CD14-positive monocyte (primary cell): Measurements from ENCODE around the gene RNF157. TPM values are rescaled to one million over a fixed set of nuclear protein-coding genes. Genes with fewer than 3 reads are reported as not detected.

Experiments used
- DNase-seq, 3 donors: peaks; one replicate each; pipeline ENCODE4 v3.0.0-alpha.2; 2011 to 2022
- H2AFZ ChIP-seq: 2 replicates; pipeline ENCODE4 v1.6.0; 2012; ENCODE audit warnings: mild to moderate bottlenecking, low read depth, low read length, inconsistent platforms; ENCODE audit not compliant: insufficient read depth, poor library complexity, severe bottlenecking
- H3K27ac ChIP-seq, 2 donors: 1 replicate in 1 of 2; 2 replicates in 1 of 2; pipeline ENCODE4 v1.5.1; 2012 to 2013; ENCODE audit warnings: low read length in 2 of 2, control low read depth in 1 of 2, inconsistent platforms in 1 of 2, low read depth in 1 of 2, mild to moderate bottlenecking in 1 of 2
- H3K27me3 ChIP-seq, 2 donors: one replicate each; pipeline versions ENCODE4 v1.6.0 to v1.6.1; 2011 to 2013; ENCODE audit warnings: low read length in 2 of 2; ENCODE audit not compliant: control insufficient read depth in 2 of 2, insufficient read depth in 2 of 2
- H3K36me3 ChIP-seq, 2 donors: replicated peaks in 1 of 2; 1 replicate in 1 of 2; 2 replicates in 1 of 2; pipeline versions ENCODE4 v1.5.1 to v1.6.1; 2012 to 2013; ENCODE audit warnings: low read length in 2 of 2, control low read depth in 1 of 2, inconsistent platforms in 1 of 2, mild to moderate bottlenecking in 1 of 2; ENCODE audit not compliant: insufficient read depth in 2 of 2, control insufficient read depth in 1 of 2
- H3K4me1 ChIP-seq, 2 donors: 1 replicate in 1 of 2; 2 replicates in 1 of 2; pipeline versions ENCODE4 v1.5.1 to v1.6.1; 2012 to 2013; ENCODE audit warnings: low read length in 2 of 2, control low read depth in 1 of 2, inconsistent platforms in 1 of 2, mild to moderate bottlenecking in 1 of 2, moderate library complexity in 1 of 2; ENCODE audit not compliant: insufficient read depth in 2 of 2, control insufficient read depth in 1 of 2
- H3K4me2 ChIP-seq: replicated peaks from 2 replicates; pipeline ENCODE3; 2012; ENCODE audit warnings: low read length, moderate library complexity, mild to moderate bottlenecking; ENCODE audit not compliant: poor library complexity, severe bottlenecking; ENCODE audit errors: extremely low read depth
- H3K4me3 ChIP-seq, 3 experiments: fragments of 200-600 bp in 1 of 3; sonication (generic) in 1 of 3; replicated peaks in 1 of 3; 1 replicate in 2 of 3; 2 replicates in 1 of 3; pipeline ENCODE4 v1.5.1; 2011 to 2013; ENCODE audit warnings: low read length in 3 of 3, mild to moderate bottlenecking in 3 of 3, control low read depth in 2 of 3, low read depth in 2 of 3, inconsistent platforms in 1 of 3, moderate library complexity in 1 of 3
- H3K79me2 ChIP-seq: 2 replicates; pipeline ENCODE4 v1.6.0; 2012; ENCODE audit warnings: mild to moderate bottlenecking, control low read depth, inconsistent platforms, low read length, moderate library complexity; ENCODE audit not compliant: insufficient read depth
- H3K9ac ChIP-seq: 2 replicates; pipeline ENCODE4 v1.6.0; 2017; ENCODE audit warnings: low read length, mild to moderate bottlenecking; ENCODE audit not compliant: insufficient read depth, poor library complexity, severe bottlenecking
- H3K9me3 ChIP-seq, 2 donors: replicated peaks in 1 of 2; 1 replicate in 1 of 2; 2 replicates in 1 of 2; pipeline versions ENCODE4 v1.5.1 to v1.6.1; 2012 to 2013; ENCODE audit warnings: low read length in 2 of 2, control low read depth in 1 of 2; ENCODE audit not compliant: control insufficient read depth in 1 of 2, insufficient read depth in 1 of 2
- H4K20me1 ChIP-seq: 2 replicates; pipeline ENCODE4 v1.6.0; 2012; ENCODE audit warnings: mild to moderate bottlenecking, low read length, control low read depth, moderate library complexity; ENCODE audit not compliant: insufficient read depth
- H3K27ac Mint-ChIP-seq, 7 donors: one replicate each; pipeline ENCODE4 v1.8.0; 2020; ENCODE audit warnings: mild to moderate bottlenecking in 7 of 7, mixed read lengths in 7 of 7, moderate library complexity in 6 of 7, inconsistent platforms in 2 of 7
- H3K27me3 Mint-ChIP-seq, 3 donors: one replicate each; pipeline ENCODE4 v1.8.0; 2021 to 2022; ENCODE audit warnings: low read depth in 3 of 3, mild to moderate bottlenecking in 3 of 3, mixed read lengths in 3 of 3, moderate library complexity in 3 of 3, inconsistent platforms in 1 of 3
- H3K36me3 Mint-ChIP-seq, 2 donors: one replicate each; pipeline ENCODE4 v1.8.0; 2020; ENCODE audit warnings: mixed read lengths in 2 of 2, inconsistent platforms in 1 of 2, mild to moderate bottlenecking in 1 of 2
- H3K4me1 Mint-ChIP-seq: one replicate; pipeline ENCODE4 v1.8.0; 2020; ENCODE audit warnings: mild to moderate bottlenecking, mixed read lengths
- H3K4me3 Mint-ChIP-seq, 2 donors: one replicate each; pipeline ENCODE4 v1.8.0; 2020; ENCODE audit warnings: mild to moderate bottlenecking in 2 of 2, mixed read lengths in 2 of 2, moderate library complexity in 1 of 2
- H3K9me3 Mint-ChIP-seq, 7 donors: one replicate each; pipeline ENCODE4 v1.8.0; 2020 to 2022; ENCODE audit warnings: mixed read lengths in 7 of 7, mild to moderate bottlenecking in 6 of 7, moderate library complexity in 6 of 7, inconsistent platforms in 2 of 7
- WGBS: methylation state at CpG from one replicate; pipeline ENCODE4 v1.1.5; 2013; ENCODE audit warnings: missing lambda C conversion rate; ENCODE audit not compliant: insufficient coverage; 5-methylcytosine and 5-hydroxymethylcytosine counted together
- intact Hi-C, 2 donors: fragments of 100-400 bp; cut with micrococcal nuclease; formaldehyde crosslinking; loops; one replicate each; pipeline versions ENCODE4 v1.15.0 to v1.15.1; 2023
- polyA plus RNA-seq, 3 donors: library from polyadenylated mRNA; depleted of rRNA in 1 of 3; unstranded in 2 of 3; stranded (reverse) in 1 of 3; fragments of 300-500 nt in 2 of 3; fragments of >200 nt in 1 of 3; fragmentation: Illumina TruSeq in 2 of 3; gene quantifications; 1 replicate in 2 of 3; 2 replicates in 1 of 3; pipeline ENCODE4 v1.2.3, GENCODE V29; 2012 to 2021
- TF ChIP-seq, protein P1 (sequence below): fragments of 200-600 bp; IDR thresholded peaks from one replicate; pipeline ENCODE4 v1.8.0; 2022; ENCODE audit warnings: antibody characterized with exemption, mild to moderate bottlenecking

RNF157 gene
- polyA plus RNA-seq, 3 donors: 0.03 TPM; not detected in 2

DNA sequence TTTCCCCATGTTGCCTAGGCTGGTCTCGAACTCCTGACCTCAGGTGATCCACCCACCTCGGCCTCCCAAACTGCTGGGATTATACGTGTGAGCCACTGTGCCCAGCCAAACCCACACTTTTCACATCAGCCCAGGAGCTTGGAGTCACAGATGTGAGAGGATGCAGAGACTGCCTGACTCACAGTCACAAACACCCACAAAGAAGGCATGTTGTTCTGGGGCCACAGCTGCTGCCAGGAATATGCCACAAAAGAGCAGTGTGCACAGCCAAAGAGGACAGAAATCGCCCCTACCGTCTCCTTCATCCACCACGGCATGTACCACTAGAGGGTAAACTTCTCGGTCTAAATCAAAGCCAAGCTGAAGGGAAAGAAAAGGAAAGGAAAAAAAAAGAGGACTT, 74.1 kb downstream of the RNF157 start:
- Histone ChIP-seq H2AFZ (no peak overlapping the region), H3K4me1 (peaks cover 0 to 6% of the 10 kb centered on the region in 2 donors), H3K4me2 (no peak overlapping the region), H3K27ac (no peak overlapping the region), H3K79me2 (no peaks in the 10 kb centered on the region), H3K27me3 (no peaks in the 10 kb centered on the region), H3K4me3 (no peak overlapping the region), H3K9ac (no peak overlapping the region), H4K20me1 (no peaks in the 10 kb centered on the region), H3K9me3 (no peaks in the 10 kb centered on the region), H3K36me3 (no peaks in the 10 kb centered on the region)
- no peak overlapping the region for H3K4me3 Mint-ChIP-seq
- H3K9me3 Mint-ChIP-seq: peaks cover 0 to 2% (median 0%) of the 10 kb centered on the region in 7 donors
- no peak for DNase-seq
- intact Hi-C loops: no loop called here
- peaks cover 9% of the 10 kb centered on the region for H3K4me1 Mint-ChIP-seq
- TF ChIP-seq, protein P1, sequence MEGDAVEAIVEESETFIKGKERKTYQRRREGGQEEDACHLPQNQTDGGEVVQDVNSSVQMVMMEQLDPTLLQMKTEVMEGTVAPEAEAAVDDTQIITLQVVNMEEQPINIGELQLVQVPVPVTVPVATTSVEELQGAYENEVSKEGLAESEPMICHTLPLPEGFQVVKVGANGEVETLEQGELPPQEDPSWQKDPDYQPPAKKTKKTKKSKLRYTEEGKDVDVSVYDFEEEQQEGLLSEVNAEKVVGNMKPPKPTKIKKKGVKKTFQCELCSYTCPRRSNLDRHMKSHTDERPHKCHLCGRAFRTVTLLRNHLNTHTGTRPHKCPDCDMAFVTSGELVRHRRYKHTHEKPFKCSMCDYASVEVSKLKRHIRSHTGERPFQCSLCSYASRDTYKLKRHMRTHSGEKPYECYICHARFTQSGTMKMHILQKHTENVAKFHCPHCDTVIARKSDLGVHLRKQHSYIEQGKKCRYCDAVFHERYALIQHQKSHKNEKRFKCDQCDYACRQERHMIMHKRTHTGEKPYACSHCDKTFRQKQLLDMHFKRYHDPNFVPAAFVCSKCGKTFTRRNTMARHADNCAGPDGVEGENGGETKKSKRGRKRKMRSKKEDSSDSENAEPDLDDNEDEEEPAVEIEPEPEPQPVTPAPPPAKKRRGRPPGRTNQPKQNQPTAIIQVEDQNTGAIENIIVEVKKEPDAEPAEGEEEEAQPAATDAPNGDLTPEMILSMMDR: no peak
- H3K27me3 Mint-ChIP-seq: peaks cover 0 to 1% (median 0%) of the 10 kb centered on the region in 3 donors
- H3K27ac Mint-ChIP-seq: no peak overlapping the region
- no CpG with 5 or more reads among the region's 7 CpGs for WGBS
- no peaks in the 10 kb centered on the region for H3K36me3 Mint-ChIP-seq

DNA sequence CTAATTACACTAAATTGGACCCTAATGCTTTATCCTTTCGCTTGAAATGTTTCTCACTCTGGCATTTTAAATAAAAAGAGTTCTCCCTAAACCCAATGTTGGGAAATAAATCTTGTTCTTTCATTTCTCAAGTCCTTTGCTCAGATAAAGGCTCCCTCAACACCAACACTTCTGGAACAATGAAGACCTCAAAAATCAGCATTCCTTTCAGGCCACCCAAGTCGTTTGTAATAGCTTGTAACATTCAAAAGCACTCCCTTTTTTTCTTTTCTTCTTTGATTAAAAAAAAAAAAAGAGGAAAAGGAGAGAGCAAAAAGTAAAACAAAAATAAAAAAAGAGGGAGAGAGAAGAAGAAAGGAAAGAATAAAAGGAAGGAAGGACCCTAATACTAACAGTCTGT, 76.0 kb downstream of the RNF157 start:
- H3K9me3 ChIP-seq: no peaks in the 10 kb centered on the region
- WGBS: no CpG with 5 or more reads among the region's 2 CpGs
- H2AFZ ChIP-seq: no peak overlapping the region
- TF ChIP-seq, protein P1: no peak
- no peaks in the 10 kb centered on the region for H4K20me1 ChIP-seq
- H3K4me1 ChIP-seq: peaks cover 0 to 6% of the 10 kb centered on the region in 2 donors
- peaks cover 9% of the 10 kb centered on the region for H3K4me1 Mint-ChIP-seq
- no peak overlapping the region for H3K27ac Mint-ChIP-seq
- no peaks in the 10 kb centered on the region for H3K36me3 ChIP-seq
- no peak overlapping the region for H3K4me2 ChIP-seq
- no peak overlapping the region for H3K4me3 ChIP-seq
- intact Hi-C loops: no loop called here
- peaks cover 0 to 2% (median 0%) of the 10 kb centered on the region in 7 donors for H3K9me3 Mint-ChIP-seq
- H3K36me3 Mint-ChIP-seq: no peaks in the 10 kb centered on the region
- H3K27ac ChIP-seq: no peak overlapping the region
- no peaks in the 10 kb centered on the region for H3K27me3 ChIP-seq
- H3K27me3 Mint-ChIP-seq: peaks cover 0 to 1% (median 0%) of the 10 kb centered on the region in 3 donors
- DNase-seq: no peak
- H3K9ac ChIP-seq: no peak overlapping the region
- no peak overlapping the region for H3K4me3 Mint-ChIP-seq
- H3K79me2 ChIP-seq: no peaks in the 10 kb centered on the region
